K562 (cell line): Measurements from ENCODE around the gene SPATA20. TPM values are rescaled to one million over a fixed set of nuclear protein-coding genes. Genes with fewer than 3 reads are reported as not detected.
A peak's percentile ranks its signal among the peaks of the same experiment; 100 is the strongest.

Source experiments
- ADNP ChIP-seq: fragments of 200-800 bp; sonication (Bioruptor generic); IDR thresholded peaks from 2 replicates; pipeline ENCODE4 v1.6.1; 2016; ENCODE audit warnings: missing genetic modification characterization, missing compliant biosample characterization
- ARID4B ChIP-seq: sonication (generic); formaldehyde crosslinking; IDR thresholded peaks from 2 replicates; pipeline ENCODE4 v1.8.0; 2022; ENCODE audit warnings: mild to moderate bottlenecking, missing genetic modification reagents
- CTCF ChIP-seq, 3 experiments: IDR thresholded peaks in 2 of 3; conservative IDR thresholded peaks in 1 of 3; 2 replicates each; pipeline ENCODE4 v1.5.1; 2011 to 2012; ENCODE audit warnings: low read length in 3 of 3, mild to moderate bottlenecking in 3 of 3, control low read depth in 2 of 3, improper control_type of control experiment in 1 of 3, inconsistent platforms in 1 of 3, low read depth in 1 of 3, mixed read lengths in 1 of 3, moderate library complexity in 1 of 3; ENCODE audit not compliant: insufficient read depth in 2 of 3
- DIDO1 ChIP-seq: fragments of 450-650 bp; IDR thresholded peaks from 2 replicates; pipeline ENCODE4 v1.6.1; 2016; ENCODE audit warnings: low read depth, missing biosample characterization, missing genetic modification characterization
- MBD2 ChIP-seq: sonication (generic); IDR thresholded peaks from 2 replicates; pipeline ENCODE4 v1.6.1; 2016; ENCODE audit warnings: low read depth, borderline replicate concordance
- NR2C2 ChIP-seq, 2 experiments: fragments of 200-800 bp in 1 of 2; sonication (Bioruptor generic) in 1 of 2; sonication (generic) in 1 of 2; formaldehyde crosslinking in 1 of 2; IDR thresholded peaks; 2 replicates each; pipeline versions ENCODE4 v1.6.1 to v1.8.0; 2016 to 2022; ENCODE audit warnings: mild to moderate bottlenecking in 1 of 2, missing compliant biosample characterization in 1 of 2, missing genetic modification characterization in 1 of 2, missing genetic modification reagents in 1 of 2
- PHF8 ChIP-seq: fragments of 200-600 bp; sonication (generic); IDR thresholded peaks from 2 replicates; pipeline ENCODE4 v1.6.1; 2012; ENCODE audit warnings: mixed run types, mild to moderate bottlenecking, inconsistent platforms, low read length, moderate library complexity, borderline replicate concordance
- REST ChIP-seq, 2 experiments: fragments of 450-650 bp; formaldehyde crosslinking in 1 of 2; IDR thresholded peaks; 2 replicates each; pipeline versions ENCODE4 v1.4.0 to v1.6.1; 2014 to 2020; ENCODE audit warnings: mild to moderate bottlenecking in 2 of 2, borderline replicate concordance in 1 of 2, low read depth in 1 of 2
- ZNF354B ChIP-seq: fragments of 250-450 bp; sonication (Bioruptor Pico); IDR thresholded peaks from 2 replicates; pipeline ENCODE4 v1.4.0; 2020
- polyA plus RNA-seq, 8 experiments: library from polyadenylated mRNA; depleted of rRNA in 4 of 8; stranded (reverse) in 5 of 8; unstranded in 3 of 8; fragments of >200 nt; fragmentation: Nextera tagmentation in 2 of 8; fragmentation: Illumina TruSeq in 1 of 8; extraction: Ambion mirVana in 2 of 8; extraction: Trizol in 1 of 8; gene quantifications; 2 replicates each; pipeline versions ENCODE4 v1.2.1 to v1.2.3, GENCODE V29; 2011 to 2014; ENCODE audit warnings: inconsistent platforms in 1 of 8, missing spikeins in 1 of 8
- total RNA-seq, 7 experiments: library from RNA; depleted of rRNA in 6 of 7; stranded (reverse); fragments of >200 nt in 6 of 7; fragmentation: Illumina TruSeq in 2 of 7; extraction: Trizol in 2 of 7; gene quantifications; 2 replicates each; pipeline versions ENCODE4 v1.2.1 to v1.2.3, GENCODE V29; 2011 to 2021; ENCODE audit warnings: low replicate concordance in 1 of 7
- TF ChIP-seq, protein P1 (sequence below): fragments of 250-450 bp; sonication (Bioruptor Pico); IDR thresholded peaks from 2 replicates; pipeline ENCODE4 v1.5.0; 2021

The SPATA20 gene
- total and polyA plus RNA-seq, 9 of the 15 experiments (the other 6 are each of a cell fraction or from before 2014, with no cell fraction given), result 0.08 to 4.0 (median 1.5) TPM

- TF ChIP-seq REST (IDR thresholded peaks at IDR 0.05; ENCODE audit: borderline replicate concordance) (peak; percentile 82), REST (CRISPR knock-in tag; IDR thresholded peaks at IDR 0.05; ENCODE audit: low read depth) (no peak), DIDO1 (tag) (no peak), NR2C2 (CRISPR knock-in tag; IDR thresholded peaks at IDR 0.05) (peak; percentile 59; the same call in 1 of the 2 replicates), NR2C2 (tag; IDR thresholded peaks at IDR 0.05) (no peak), ARID4B (peak; percentile 71; the same call in 1 of the 2 replicates), CTCF (IDR thresholded peaks at IDR 0.05 in 2 of 3, conservative IDR thresholded peaks at IDR 0.05 in 1 of 3; ENCODE audit: insufficient read depth in 2 of 3, low read depth in 1 of 3, low read length in 3 of 3) (peak; percentile 95 to 97 (median 95)), ADNP (tag) (no peak), MBD2 (no peak), PHF8 (peak; percentile 77; the same call in 1 of the 2 replicates), ZNF354B (no peak)
- TF ChIP-seq, protein P1, sequence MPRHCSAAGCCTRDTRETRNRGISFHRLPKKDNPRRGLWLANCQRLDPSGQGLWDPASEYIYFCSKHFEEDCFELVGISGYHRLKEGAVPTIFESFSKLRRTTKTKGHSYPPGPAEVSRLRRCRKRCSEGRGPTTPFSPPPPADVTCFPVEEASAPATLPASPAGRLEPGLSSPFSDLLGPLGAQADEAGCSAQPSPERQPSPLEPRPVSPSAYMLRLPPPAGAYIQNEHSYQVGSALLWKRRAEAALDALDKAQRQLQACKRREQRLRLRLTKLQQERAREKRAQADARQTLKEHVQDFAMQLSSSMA, result no peak
Measured at GRCh38 chr17:50547035-50547735, at the start of gene SPATA20 (continued).
